H54 (cell line): ENCODE data around the gene SYN1.

Source experiments
- DNase-seq: peaks from one replicate; pipeline ENCODE4 v3.0.0; 2011; ENCODE audit warnings: low spot score, mixed read lengths; ENCODE audit not compliant: insufficient read length
- FAIRE-seq: peaks from 3 replicates; lab custom pipeline; 2011; peaks lifted over from hg19 to GRCh38; lab: Jason Lieb, UNC
- POLR2A ChIP-seq: IDR thresholded peaks from 2 replicates; pipeline ENCODE4 v1.6.1; 2011; ENCODE audit warnings: low read depth, mild to moderate bottlenecking, low read length

The SYN1 gene

GRCh38 chrX:47648376-47648775 is 28.7 kb upstream of the SYN1 start:
- no peak for FAIRE-seq
- DNase-seq = no peak
- no peak for TF ChIP-seq POLR2A

- DNase-seq (no peak), FAIRE-seq (no peak)
- TF ChIP-seq POLR2A = no peak
Observed at GRCh38 chrX:47646636-47647035, 27.0 kb upstream of the SYN1 start.

GRCh38 chrX:47645530-47645929 is 25.9 kb upstream of the SYN1 start:
- FAIRE-seq = no peak
- no peak for TF ChIP-seq POLR2A
- DNase-seq = no peak

GRCh38 chrX:47644557-47645091 is 25.0 kb upstream of the SYN1 start:
- no peak for FAIRE-seq
- no peak for TF ChIP-seq POLR2A
- DNase-seq = no peak

- no peak for TF ChIP-seq POLR2A
- FAIRE-seq (no peak), DNase-seq (no peak)
Observed at GRCh38 chrX:47643926-47644325, 24.3 kb upstream of the SYN1 start.

- DNase-seq (no peak), FAIRE-seq (no peak)
- TF ChIP-seq POLR2A = no peak
Observed at GRCh38 chrX:47638816-47639215, 19.2 kb upstream of the SYN1 start.

GRCh38 chrX:47637546-47638195 is 18.0 kb upstream of the SYN1 start:
- TF ChIP-seq POLR2A = no peak
- no peak for DNase-seq
- FAIRE-seq = no peak

- FAIRE-seq (no peak), DNase-seq (no peak)
- no peak for TF ChIP-seq POLR2A
Observed at GRCh38 chrX:47634871-47635575, 15.4 kb upstream of the SYN1 start.

GRCh38 chrX:47633689-47634590 is 14.3 kb upstream of the SYN1 start:
- DNase-seq (no peak), FAIRE-seq (no peak)
- no peak for TF ChIP-seq POLR2A

GRCh38 chrX:47632666-47633065 is 13.0 kb upstream of the SYN1 start:
- DNase-seq (no peak), FAIRE-seq (no peak)
- TF ChIP-seq POLR2A = no peak

- no peak for DNase-seq
- no peak for FAIRE-seq
- no peak for TF ChIP-seq POLR2A
Observed at GRCh38 chrX:47631676-47632075, 12.0 kb upstream of the SYN1 start.

- no peak for FAIRE-seq
Observed at GRCh38 chrX:47629419-47630200, 10.0 kb upstream of the SYN1 start, which contains the start of gene CFP. Gene CFP (minus strand): TSS chrX:47629930. CDS start chrX:47629844, 86 bp downstream.

GRCh38 chrX:47628982-47629381 is 9.3 kb upstream of the SYN1 start:
- TF ChIP-seq POLR2A = no peak
- FAIRE-seq = no peak
- no peak for DNase-seq

More at GRCh38 chrX:47629419-47630200, 10.0 kb upstream of the SYN1 start, which contains the start of gene CFP:
- no peak for TF ChIP-seq POLR2A
- no peak for DNase-seq
